Ammon's horn (tissue), 1 donor: ENCODE measurements around the gene SPATS2.
A peak's percentile ranks its signal among the peaks of the same experiment; 100 is the strongest.
"Not testable (repeated sequence)": the region's sequence is repeated elsewhere in the genome, so short reads cannot be mapped to it uniquely, and the experiment has no call there.

Experiments
- DNase-seq: peaks from one replicate; pipeline ENCODE4 v3.0.0-alpha.2; 2016; ENCODE audit warnings: low spot score

SPATS2 gene

DNA sequence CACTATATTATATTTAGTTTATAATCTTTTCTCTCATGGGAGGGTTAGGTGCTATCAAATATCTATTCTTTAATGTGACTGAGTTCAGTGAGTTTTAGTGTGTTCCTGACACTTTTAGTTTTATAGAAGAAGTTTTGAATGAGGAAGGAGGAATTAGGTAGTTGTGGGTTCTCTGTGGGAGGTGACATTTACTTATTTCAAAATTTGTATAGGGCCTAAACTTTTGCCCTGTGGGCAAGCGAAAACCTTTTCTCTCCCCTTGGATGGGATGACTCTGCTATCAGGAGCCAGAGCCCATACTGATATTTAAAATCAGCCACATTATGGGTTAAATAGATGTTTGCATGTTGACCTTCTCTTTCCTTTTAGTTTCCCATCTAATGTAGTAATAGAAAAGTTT is 43.6 kb downstream of the SPATS2 start:
- no peak for DNase-seq

DNA sequence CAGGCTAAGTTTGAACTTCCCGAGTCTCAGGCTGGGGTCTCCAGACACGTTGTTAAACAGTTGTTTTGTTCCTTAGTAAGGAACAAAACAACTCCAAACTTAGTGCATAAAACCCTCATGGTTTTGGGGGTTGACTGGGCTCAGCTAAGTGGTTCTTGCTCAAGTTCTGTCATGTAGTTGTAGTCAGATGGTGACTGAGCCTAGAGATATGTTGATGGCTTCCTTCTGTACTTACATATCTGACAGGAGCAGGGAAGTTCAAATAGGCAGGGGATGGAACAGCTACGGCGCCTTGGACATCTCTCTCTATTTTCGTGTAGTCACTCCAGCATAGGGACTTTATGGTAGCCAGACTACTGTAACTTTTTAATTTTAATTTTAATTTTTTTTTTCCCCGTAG is 45.7 kb downstream of the SPATS2 start:
- DNase-seq, result no peak

DNA sequence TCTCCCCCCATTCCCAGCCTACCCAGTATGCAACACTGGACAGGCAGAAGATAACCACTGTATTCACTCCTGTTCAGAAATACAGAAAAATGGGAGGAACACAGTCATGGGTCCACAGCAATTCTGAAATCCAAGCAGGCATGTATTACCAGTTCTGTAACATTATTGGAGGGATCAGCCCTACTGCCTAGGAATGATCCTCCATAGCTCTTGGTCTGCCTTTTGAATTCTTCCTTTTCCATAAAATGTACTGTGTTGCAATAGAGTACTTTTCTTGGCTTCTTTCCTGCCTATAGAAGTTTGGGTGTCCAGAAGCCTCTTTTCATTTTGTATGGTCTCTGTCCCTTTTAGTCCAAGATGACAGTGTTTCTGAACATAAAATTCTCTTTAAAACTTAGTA is 46.5 kb downstream of the SPATS2 start:
- no peak for DNase-seq

DNA sequence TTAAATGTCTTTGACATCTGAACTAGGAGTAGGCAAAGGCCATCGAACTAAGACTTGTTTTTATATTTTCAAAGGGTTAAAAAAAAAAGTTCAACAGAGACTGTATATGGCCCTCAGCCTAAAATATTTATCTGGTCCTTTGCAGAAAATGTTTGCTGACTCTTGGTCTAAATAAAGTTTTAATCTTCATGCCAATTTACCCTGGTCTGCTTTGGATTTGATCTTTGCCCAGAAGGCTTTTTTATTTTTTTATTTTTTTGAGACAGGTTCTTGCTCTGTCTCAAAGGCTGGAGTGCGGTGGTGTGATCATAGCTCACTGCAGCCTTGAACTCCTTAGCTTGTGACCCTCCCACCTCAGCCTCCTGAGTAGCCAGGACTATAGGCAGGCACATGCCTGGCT is 47.1 kb downstream of the SPATS2 start:
- no peak for DNase-seq

DNA sequence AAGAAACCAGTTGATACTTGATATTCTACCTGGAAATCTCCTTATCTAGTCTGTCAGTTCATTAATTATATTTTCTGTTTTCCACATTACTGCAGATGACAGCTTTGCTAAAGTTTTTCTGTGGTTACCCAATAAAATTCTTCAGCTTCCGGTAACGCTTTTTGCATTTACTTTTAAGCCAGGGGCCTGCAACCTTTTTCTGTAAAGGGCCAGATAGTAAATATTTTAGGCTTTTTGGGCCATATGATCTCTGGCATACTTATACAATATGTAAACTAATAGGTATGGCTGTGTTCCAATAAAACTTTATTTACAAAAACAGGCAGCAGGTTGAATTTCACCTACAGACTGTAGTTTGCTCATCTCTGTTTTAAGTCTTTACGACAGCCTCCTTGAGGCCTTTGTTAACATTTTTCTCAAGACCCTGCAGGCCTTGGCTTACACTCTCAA is 48.3 kb downstream of the SPATS2 start:
- DNase-seq, result no peak

DNA sequence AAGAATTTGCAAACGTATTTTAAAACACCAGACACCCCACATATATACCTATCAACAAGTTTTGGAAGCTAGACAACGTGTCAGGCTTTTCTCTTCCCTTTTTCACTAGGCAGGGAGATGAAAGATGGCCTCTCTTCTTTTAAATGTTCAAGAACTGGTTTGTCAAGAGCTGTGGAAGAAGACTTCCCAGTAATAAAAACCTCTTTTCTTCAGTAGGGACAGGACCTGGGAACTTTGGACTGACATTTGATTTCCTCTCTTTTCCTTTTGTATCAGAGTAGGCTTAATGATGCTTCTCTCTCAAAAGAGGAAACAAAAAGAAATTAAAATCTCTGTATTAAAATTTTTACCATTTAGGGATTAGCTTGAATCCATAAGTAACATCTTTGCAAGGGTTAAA is 49.6 kb downstream of the SPATS2 start:
- DNase-seq, result no peak

DNA sequence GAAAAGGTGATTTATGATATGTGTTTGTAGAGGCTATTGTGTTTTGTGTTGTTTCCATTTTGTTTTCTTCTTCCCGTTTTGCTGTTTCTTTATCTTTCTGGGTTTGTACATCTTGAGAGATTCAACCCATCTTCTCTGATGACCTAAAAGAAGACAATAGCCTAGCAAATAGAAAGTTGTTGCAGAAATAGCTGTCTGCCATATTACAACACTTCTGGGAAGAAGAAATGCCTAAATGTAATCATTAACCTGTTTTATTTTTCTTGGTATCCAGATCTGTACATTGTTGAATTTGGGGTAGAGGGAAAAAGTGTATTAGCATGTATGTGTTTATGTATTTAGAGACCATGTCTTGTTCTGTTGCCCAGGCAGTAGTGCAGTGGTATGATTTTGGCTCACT is 50.3 kb downstream of the SPATS2 start:
- no peak for DNase-seq

DNA sequence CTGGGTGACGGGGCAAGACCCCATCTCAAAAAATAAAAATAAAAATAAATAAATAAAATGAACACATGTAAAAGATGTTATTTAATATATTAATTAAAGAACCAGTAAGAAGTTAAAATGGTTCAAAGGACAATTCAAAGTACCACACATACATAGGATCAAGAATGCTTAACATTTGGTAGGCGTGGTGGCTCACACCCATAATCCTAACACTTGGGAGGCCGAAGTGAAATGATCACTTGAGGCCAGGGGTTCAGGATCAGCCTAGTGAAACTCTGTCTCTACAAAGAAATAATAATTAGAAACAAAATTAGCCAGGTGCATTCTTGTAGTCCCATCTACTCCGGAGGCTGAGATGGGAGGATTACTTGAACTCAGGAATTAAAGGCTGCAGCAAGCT is 53.3 kb downstream of the SPATS2 start:
- no peak for DNase-seq

DNA sequence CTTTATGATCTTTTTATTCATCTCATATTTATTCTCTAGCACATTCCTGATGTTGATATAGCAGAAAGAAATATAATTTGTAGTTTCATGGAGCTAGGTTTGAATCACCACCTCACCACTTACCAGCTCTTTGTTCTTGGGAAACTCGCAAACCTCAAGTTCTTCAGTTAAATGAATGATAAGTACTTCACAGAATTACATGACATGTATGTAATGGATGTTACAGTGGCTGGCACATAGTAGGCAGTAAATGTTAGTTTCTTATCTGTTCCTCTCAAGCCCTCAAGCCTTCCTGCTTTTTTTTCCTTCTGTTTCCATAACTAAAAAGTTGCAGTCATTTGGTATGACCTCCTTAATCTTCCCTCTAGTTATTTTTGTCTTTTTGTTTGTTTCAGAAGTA is 54.9 kb downstream of the SPATS2 start:
- DNase-seq, result no peak

DNA sequence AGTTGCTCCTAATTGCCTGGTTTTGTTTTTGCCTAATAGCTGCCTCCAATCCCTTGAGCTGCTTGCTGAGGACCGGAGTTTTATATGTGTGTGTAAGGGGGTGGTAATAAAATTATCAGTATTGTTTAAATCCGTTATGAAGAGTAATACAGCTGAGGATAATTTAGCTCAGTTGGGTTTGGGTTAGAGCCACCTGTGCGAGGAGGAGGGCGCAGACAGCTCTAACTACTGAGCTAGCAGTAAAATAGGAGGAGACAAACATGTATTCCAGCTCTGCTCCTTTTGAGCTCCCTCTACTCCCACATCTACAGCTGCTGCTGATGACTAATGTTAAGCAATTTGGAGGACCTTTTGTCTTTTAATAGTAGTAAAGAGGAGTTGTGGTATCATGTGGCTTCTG is 61.5 kb downstream of the SPATS2 start:
- DNase-seq, result peak; percentile 73

DNA sequence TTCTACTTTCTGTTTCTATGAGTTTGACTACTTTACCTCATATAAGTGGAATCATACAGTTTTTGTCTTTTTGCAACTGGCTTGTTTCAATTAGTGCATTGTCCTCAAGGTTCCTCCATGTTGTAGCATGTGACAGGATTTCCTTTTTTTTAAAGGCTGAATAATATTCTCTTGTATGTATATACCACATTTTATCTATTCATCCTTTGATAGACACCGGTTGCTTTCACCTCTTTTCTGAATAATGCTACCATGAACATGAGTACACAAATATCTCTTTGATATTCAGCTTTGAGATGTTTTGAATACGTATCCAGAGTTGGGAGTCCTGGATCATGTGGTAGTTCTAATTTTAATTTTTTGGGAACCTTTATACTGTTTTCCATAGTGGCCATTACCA is 65.4 kb downstream of the SPATS2 start:
- DNase-seq, result no peak

DNA sequence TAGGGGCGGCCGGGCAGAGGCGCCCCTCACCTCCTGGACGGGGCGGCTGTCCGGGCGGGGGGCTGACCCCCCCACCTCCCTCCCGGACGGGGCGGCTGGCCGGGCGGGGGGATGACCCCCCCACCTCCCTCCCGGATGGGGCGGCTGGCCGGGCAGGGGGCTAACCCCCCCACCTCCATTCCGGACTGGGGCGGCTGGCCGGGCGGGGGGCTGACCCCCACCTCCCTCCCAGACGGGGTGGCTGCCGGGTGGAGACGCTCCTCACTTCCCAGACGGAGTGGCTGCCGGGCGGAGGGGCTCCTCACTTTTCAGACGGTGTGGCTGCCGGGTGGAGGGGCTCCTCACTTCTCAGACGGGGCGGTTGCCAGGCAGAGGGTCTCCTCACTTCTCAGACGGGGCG is 69.5 kb downstream of the SPATS2 start:
- not testable (repeated sequence) for DNase-seq

DNA sequence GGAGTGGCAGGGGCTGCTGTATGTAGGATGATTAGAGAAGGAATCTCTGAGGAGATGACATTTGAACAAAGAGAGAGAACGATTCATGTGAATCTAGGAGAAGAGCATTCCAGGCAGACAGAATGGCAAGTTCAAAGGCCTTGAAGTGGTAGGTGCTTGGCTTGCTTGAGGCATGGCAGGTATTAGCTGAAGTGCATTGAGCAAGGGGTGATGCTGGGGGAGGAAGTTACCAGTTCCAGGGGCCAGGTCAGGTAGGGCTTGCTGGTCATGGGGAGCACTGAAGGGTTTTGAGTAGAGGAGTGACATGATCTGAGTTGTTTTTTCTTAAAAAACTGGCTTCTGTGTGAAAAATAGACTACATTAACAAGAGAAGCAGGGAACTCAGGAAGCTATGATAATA is 71.8 kb downstream of the SPATS2 start:
- no peak for DNase-seq

DNA sequence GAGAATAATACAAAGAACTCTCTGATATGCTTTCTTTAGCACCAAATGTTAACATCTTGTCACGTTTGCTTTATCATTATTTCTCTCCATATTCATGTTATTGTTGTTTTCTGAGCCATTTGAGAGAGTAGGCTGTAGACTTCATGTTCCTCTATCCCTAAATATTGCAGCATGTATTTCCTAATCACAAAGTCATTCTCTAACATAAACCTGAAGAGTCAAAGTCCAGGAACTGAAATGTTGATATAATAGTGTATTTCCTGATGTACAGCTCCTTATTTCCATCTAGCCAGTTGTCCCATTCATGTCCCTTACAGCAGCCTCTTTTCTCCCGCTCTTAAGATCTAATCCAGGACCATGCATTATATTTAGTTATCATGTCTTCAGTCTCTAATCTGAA is 72.8 kb downstream of the SPATS2 start:
- DNase-seq, result no peak

DNA sequence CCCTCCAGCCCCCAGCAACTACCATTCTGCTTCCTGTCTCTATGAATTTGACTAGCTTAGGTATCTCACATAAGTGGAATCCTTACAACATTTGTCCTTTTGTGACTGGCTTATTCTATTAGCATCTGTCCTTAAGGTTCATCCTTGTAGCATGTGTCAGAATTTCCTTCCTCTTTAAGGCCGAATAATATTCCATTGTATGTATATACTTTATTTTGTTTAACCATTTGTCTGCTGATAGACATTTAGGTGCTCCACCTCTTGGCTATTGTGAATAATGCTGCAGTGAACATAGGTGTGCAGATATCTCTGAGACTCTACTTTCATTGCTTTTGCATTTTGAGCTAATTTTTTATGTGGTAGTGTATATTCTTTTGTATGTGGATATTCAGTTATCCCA is 75.7 kb downstream of the SPATS2 start:
- DNase-seq, result no peak

DNA sequence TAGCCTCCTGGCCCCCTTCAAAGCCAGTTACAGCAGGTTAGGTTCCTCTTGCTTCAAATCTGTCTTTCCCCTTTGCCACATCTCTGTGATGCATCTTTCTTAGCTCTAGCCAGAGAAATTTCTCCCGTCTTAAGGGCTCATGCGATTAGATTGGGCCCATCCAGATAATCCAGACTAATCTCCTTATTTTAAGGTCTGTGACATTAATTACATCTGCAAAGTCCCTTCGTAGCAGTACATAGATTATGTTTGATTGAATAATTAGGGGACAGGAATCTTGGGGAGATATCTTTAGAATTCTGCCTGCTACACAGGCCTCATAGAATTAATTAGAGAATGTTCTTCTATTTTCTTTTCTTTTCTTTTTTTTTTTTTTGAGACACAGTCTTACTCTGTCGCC is 79.3 kb downstream of the SPATS2 start:
- no peak for DNase-seq

DNA sequence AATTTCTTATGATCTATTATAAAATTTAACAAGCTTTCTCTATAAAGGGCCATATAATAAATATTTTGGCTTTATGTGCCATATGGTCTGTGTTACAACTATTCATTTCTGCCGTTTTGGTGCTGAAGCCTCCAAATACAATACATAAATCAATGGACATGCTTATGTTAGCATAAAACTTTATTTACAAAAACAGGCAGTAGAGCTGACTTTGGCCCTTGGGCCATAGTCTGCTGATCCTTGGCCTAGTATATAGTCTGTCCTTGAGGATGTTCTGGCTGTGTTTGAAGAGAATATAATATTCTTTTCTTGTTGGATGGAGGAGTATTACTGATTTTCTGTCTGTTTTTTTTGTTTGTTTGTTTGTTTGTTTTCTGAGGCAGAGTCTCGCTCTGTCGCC is 81.6 kb downstream of the SPATS2 start:
- DNase-seq, result no peak

DNA sequence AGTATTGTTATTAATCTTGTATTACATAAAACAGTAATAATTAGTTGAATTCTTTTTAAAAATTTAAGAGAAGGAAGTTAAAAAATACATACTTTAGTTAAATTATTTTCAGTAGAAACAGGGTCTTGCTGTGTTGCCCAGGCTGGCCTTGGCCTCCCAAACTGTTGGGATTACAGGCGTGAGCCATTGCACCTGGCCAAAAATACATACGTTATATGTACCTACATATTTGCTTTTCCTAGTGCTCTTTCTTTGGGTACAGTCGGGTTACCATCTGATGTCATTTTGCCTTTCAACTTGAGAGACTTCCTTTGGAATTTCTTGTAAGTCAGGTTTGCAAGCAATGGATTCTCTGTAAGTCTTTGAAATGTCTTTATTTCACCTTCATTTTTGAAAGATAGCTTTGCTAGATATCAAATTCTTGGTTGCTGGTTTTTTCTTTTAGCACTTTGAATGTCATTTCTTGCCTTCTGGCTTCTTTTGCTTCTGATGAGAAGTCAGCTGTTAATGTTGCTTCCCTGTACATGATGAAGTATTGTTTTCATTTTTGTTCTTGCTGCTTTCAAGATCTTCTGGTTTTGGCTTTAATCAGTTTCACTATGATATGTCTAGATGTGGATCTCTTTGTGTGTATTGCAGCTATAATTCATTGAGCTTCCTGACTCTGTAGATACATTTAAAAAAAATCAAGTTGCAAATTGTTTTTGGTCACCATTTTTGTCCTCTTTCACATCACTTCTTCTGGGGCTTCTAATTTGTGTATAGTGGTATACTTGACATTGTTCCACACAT is 84.4 kb downstream of the SPATS2 start:
- no peak for DNase-seq

DNA sequence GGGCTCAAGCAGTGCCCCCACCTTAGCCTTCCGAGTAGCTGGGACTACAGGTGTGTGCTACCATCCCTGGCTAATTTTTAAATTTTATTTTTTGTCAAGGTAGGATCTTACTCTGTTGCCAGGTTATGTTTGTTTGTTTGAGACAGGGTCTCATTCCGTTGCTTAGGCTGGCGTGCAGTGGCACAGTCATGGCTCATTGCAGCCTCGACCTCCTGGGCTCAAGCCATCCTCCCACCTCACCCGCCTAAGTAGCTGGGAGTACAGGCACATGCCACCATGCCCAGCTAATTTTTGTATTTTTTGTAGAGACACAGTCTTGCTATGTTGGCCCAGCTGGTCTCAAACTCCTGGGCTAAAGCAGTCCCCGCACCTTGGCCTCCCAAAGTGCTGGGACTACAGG is 88.2 kb downstream of the SPATS2 start:
- no peak for DNase-seq

DNA sequence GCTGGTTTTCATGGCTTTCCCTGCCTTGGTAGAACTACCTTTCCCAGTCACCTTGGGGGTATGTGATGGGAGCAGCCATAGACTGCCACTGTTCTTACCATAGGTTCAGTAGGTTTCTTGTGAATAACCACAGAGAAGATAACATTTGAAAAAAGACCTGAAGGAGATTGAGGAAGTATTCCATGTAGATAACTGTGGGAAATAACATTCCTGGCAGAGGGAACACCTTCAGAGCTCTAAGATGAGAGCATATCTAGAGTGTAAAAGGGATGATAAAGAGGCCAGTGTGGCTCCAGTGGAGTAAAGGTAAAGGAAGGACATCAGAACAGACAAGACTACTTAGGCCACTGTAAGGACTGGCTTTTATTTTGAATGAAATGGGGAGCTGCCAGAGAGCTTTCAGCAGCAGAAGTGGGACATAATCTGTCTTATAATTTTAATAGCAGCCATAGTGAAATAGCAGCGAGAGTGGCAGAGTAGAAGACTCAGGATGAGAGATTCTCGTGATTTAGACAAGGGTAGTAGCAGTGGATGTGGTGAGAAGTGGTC is 88.9 kb downstream of the SPATS2 start:
- DNase-seq, result no peak

DNA sequence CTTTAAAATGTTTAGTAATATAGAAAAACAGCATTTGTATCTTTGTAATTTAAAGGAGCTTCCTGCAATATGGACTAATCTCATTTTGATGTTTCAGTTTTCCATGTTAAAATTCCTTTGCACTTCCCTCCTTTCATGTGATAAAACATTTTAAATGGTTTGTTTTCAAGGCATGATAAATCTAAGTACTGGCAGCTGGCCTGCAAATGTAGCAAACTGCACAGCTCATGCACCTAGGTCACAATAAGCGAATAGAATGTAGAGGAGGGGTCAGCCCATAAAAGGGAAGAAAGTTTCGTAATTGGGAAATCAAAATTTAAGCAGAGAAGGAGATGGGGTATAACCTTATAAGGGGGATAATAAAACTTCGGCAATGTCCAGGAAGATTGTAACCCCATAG is 91.6 kb downstream of the SPATS2 start:
- DNase-seq, result no peak

DNA sequence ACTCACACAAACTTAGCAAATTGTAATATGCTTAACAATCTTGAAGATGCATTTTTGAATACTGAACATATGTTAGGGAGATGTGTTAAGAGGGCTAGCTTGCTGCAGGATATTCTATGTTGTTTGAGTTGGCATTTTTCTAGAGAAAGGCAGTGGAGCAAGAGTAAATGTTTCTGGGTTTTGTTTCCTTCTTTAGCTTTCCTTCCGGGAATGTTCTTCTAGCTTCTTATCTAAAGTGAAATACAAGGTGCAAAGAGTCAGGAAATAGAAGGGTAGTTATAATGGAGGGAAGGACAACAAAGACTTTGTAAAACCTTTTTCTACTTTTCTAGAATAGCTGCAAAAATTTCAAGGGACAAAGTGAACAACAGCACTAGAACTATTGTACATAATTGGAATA is 94.0 kb downstream of the SPATS2 start:
- DNase-seq, result no peak

DNA sequence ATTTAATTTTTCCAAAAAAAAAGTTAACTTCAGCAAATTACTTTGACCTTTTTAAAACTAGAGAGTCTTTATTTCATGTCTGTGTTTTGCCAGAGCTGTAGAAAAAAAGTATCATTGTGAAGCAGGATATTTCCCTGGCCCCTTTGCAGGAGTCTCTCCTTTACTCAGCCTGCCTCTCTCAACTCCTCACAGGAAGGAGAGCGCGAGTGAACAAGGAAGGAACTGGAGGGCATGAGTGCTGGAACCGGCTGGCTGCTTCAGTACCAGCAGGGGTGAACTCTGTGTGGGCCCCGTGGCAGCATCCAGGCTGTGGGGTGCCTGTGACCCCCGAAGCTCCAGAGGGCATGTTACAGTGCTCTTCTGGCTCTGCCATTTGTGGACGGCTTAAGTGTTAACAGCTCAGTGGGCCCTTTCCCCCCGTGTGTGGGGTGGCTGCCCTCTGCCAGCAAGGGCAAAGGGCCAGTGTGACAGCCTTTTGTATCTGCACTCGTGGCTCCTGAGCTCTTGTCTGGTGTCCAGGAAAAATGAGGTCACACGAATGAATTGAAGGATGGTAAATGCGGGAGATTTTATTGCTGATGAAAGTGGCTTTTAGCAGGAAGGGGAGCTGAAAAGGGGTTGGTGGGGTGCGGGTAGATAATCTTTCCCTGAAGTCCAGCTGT is 95.0 kb downstream of the SPATS2 start:
- peak; percentile 5 for DNase-seq

DNA sequence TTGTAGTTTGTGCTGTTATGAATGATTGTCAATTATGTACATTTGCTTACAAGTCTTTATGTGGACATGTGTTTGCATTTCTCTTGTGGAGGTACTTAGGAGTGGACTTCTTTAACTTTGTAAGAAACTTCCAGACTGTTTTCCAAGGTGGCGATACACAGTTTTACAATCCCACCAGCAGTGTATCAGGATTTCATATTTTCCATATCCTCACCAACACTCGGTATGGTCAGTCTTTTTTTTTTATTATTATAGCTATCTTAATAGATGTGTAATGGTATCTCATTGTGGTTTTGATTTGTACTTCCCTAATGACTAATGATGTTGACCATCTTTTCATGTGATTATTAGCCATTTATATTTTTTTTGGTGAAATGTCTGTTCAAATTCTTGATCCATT is 97.9 kb downstream of the SPATS2 start:
- DNase-seq, result no peak
